ENCODE results near the gene TAF3.

GRCh38 chr10:8006274-8006999 lies 188.1 kb downstream of the TAF3 start:
- TF ChIP-seq CTCF (IDR thresholded peaks at IDR 0.05; ENCODE audit: insufficient read depth, low read length, poor library complexity, severe bottlenecking) (no peak), EZH2phosphoT487 (conservative IDR thresholded peaks at IDR 0.05; ENCODE audit: low read length) (no peak)

All from SU-DHL-6 (cell line).